Ureter (tissue), 1 donor: ENCODE data around the gene SPAG5. TPM values are rescaled to one million over a fixed set of nuclear protein-coding genes. Genes with fewer than 3 reads are reported as not detected.
A peak's percentile ranks its signal among the peaks of the same experiment; 100 is the strongest.
"Not testable (repeated sequence)": the region's sequence is repeated elsewhere in the genome, so short reads cannot be mapped to it uniquely, and the experiment has no call there.

ENCODE experiments used
- DNase-seq: peaks from one replicate; pipeline ENCODE4 v3.0.0-alpha.2; 2020; ENCODE audit warnings: low spot score
- total RNA-seq: library from RNA; stranded (reverse); gene quantifications from one replicate; pipeline ENCODE4 v1.2.4, GENCODE V29; 2023
- donor health status: DM: yes; HTN: yes; CAD: no.

Gene SPAG5
- total RNA-seq, 1 donor from 2014 or later: 8.5 TPM

- DNase-seq: no peak
Observed at GRCh38 chr17:28612936-28613872, 14.4 kb upstream of the SPAG5 start.

- no peak for DNase-seq
Observed at GRCh38 chr17:28612531-28612930, 13.7 kb upstream of the SPAG5 start.

GRCh38 chr17:28610376-28610775 is 11.6 kb upstream of the SPAG5 start:
- no peak for DNase-seq

DNA sequence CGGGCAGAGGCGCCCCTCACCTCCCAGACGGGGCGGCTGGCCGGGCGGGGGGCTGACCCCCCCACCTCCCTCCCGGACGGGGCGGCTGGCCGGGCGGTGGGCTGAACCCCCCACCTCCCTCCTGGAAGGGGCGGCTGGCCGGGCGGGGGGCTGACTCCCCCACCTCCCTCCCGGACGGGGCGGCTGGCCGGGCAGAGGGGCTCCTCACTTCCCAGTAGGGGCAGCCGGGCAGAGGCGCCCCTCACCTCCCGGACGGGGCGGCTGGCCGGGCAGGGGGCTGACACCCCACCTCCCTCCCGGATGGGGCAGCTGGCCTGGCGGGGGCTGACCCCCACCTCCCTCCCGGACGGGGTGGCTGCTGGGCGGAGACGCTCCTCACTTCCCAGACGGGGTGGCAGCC is 5.2 kb upstream of the SPAG5 start:
- DNase-seq: not testable (repeated sequence)

GRCh38 chr17:28599311-28600184 is 723 bp upstream of the SPAG5 start:
- no peak for DNase-seq

- DNase-seq: no peak
Observed at GRCh38 chr17:28598389-28598788, 436 bp downstream of the SPAG5 start.

DNA sequence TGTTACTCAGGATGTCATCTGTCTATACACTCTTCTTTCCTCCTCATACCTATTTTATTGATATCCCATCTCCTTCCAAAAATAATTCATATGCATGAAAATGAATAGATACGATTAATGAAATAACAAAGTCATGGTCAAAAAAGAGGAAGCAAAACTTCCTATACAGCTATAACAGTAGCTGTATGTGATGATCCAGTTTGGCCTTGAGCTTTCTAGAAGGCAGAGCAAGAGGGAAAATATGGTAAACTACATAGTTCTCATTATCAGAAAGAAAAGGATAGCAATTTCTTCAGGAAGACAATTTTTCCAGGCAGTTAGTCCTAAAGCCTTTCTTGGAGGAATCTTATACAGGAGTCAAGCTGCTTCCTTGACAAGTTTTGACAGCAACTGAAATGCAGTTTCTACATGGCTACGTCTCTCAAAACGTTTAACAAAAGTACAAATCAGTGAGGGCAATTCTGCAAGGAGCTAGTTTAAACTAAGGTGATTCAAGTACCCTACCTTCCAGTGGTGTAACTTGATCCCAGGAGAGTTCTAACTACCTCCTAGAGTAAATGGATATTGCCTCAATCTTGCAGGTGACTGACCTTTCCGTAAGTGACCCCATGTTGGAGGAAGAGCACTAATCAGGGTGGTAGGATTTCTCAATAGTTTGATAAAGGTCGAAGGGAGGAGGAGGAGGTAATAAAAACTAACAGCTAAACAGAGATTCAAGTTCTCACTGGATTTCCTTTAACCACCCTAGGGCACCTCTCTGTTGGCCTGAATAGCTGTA is 1.0 kb downstream of the SPAG5 start:
- no peak for DNase-seq

DNA sequence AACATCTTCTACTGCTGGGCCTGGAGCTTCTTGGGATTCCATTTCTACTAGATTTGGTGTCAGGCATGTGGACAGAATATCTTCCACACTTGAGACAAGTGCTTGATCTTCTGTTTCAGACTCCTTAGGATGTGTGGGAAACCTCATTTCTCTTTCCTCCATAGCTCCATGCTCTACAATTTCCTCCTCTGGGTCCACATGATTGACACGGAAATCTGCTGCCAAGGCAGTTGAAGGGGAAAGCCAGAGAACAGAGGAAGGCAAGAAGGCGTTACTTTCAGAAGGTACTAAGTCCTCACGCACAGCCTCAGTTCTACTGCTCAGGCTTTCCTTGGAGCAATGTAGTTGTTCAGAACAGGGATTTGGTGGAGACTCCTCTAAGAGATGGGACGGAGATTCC is 6.6 kb downstream of the SPAG5 start:
- no peak for DNase-seq

GRCh38 chr17:28585851-28586250 is 13.0 kb downstream of the SPAG5 start:
- no peak for DNase-seq

DNA sequence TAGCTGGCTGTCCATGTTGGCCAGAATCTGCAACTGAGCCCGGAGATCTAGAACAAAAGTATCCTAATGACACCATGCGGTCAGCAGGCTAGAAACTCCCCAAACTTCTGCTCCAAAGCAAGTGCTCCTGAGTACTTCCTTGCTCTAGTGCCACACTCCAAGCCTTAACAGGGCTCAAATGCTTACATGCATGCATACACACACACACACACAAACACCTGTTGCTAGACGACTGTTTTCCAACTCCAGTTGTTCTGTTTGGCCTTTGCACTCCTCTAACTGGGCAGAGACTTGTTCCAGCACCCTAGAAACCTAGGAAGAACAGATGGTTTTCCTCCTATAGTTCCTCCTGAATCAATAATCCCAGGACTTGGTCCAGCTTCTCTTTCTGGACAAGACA is 14.4 kb downstream of the SPAG5 start:
- no peak for DNase-seq

DNA sequence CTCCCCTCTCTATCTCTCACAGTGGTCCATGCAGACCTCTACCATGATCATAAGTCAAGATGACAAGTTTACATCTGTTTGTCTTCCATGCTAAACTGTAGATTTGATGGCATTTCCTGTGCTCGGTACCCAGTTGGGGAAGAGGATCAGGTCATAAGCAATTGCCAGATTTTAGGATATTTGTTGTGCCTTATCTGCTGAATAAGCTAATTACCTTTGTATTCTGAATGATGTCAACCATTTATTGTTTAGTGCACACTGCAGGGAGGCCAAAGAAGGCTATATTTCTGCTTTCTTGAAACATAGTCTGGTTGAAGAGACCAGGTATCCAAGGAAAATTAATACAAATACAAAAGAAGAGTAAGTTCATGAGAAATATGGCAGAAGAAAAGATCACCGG is 16.3 kb downstream of the SPAG5 start:
- no peak for DNase-seq

DNA sequence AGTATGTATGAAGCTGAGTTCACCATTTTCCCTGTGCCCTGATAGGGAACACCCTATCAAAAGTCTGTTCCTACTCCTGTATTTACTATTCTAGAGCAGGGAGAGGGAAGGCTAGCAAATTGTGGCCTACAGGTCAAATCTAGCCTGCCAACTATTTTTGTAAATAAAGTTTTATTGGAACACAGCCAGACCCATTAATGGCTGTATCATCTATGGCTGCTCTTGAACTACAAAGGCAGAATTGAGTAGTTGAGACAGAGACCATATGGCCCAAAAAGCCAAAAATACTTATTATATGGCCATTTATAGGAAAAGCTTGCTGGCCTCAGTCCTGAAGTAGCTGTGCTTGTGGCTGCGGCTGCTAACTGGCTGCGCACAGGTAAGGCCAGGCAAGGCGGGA is 17.9 kb downstream of the SPAG5 start:
- DNase-seq: no peak

- no peak for DNase-seq
Observed at GRCh38 chr17:28579526-28579925, 19.3 kb downstream of the SPAG5 start.

DNA sequence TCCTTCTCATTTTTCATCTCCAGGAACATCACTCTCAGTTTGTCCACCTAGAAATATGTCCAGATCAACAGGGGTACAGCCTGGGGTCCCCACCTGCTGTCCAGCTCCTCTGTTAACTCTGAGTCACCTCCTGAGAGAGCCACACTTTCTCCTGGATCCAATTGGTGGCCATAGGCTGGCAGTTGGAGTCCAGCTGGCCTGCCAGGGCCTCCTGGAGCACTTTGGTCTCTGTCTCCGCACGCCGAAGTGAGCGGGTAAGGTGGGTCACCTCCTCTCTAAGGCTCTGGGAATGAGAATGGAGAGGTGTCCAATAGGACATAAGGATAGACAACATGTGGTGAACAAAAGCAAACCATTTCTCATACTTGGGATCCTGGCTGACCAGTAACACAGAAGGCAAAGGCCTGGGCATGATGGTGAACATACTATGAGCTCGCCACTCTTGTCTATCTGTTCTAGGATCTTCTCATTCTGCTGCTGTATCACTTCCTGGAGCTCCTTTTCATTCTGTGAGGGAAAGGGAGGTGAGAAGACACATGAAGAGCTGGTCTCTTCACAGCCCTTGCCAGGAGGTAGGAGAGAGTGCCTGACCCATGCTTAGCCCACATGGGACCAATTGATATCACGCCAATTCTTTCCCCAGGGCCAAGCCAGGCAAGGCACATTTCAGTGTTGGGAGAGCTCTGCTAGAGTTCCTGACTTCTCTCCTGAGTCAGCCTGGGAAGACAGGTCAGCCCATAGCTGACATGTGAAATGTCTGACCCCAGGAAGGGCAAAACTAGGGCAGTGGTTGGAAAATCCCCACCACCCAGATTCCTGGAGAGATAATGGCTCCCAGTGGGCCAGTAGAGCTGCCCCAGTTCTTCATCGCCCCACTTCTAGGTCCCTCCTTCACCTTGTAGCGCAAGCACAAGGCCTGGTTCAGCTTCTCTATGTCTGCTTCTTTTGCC is 20.3 kb downstream of the SPAG5 start:
- DNase-seq: no peak

DNA sequence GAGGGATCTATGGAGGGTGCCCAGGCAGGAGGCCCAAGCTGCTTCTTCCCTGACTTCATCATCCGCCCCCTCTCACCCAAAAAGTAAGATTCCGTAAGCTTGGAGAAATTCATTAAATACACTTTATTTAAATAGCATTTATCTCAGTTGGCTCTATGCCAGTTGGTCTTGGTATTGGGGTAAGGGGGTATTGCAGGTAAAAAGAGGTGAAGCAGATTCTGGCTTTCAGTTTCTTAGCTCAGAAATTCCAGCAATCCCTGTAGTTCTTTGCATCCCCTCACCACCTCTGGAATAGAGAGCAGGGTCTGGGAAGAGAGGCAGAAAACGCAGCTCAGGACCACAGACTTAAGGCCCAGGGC is 21.4 kb downstream of the SPAG5 start:
- no peak for DNase-seq

- DNase-seq: peak; percentile 97
Observed at GRCh38 chr17:28576758-28577465, 21.9 kb downstream of the SPAG5 start, which contains the start of gene ALDOC. Gene ALDOC (minus strand): TSS chr17:28576895. CDS start chr17:28575532, 1,363 bp downstream.

DNA sequence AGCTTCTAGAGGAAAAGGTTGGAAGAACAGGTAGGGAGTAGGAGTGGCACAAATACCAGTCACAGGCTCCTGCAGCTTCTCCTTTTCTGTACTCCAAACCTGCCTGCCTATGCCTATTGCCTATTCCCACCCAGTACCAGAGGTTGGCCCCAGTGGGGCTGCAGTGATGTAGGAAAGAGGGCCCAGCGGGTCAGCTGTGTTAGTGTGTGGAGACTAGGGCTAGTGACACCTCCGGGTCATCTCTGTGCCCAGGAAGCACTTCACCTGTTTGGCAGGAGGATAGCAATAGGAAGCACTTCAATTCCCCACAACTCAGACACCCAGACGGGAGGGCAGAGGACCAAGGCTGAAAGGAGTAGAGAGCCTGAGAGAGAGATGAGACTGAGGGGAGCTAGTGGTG is 22.8 kb downstream of the SPAG5 start:
- not testable (repeated sequence) for DNase-seq

GRCh38 chr17:28575126-28575795 is 23.6 kb downstream of the SPAG5 start:
- no peak for DNase-seq

DNA sequence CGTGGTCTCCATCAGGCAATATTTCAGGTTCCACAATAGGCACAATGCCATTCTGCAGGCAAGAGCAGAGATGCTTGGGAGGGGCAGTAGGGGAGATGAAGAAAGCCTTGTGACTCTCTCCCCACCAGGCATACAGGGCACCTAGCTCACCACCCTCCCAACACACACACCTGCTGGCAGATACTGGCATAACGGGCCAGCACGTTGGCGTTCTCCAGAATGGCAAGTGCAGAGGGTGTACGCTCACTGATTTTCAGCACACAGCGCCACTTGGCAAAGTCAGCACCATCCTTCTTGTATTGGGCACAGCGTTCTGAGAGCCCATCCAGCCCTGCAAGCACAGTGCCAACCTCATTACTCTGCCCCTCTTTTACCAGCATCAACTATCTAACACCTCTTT is 24.3 kb downstream of the SPAG5 start:
- DNase-seq: no peak
